ENCODE measurements around the gene TPTE2.
"Not testable (repeated sequence)": the region's sequence is repeated elsewhere in the genome, so short reads cannot be mapped to it uniquely, and the experiment has no call there.

TPTE2 gene

GRCh38 chr13:19573120-19573716 is 11.9 kb upstream of the TPTE2 start:
- intact Hi-C loops (cut with DNase I) = no loop called here
- no peak for DNase-seq

GRCh38 chr13:19572280-19572679 is 10.9 kb upstream of the TPTE2 start:
- DNase-seq = no peak
- intact Hi-C loops (cut with DNase I) = no loop called here

- intact Hi-C loops (cut with DNase I) = no loop called here
- no peak for DNase-seq
Observed at GRCh38 chr13:19567820-19568534, 6.6 kb upstream of the TPTE2 start.

- peak in 2 of 10 donors; percentile 71 to 75 for DNase-seq
- intact Hi-C loops (cut with DNase I) = no loop called here
Observed at GRCh38 chr13:19561585-19561984, 253 bp upstream of the TPTE2 start.

- DNase-seq = peak in 1 of 10 donors; percentile 77
- intact Hi-C loops (cut with DNase I) = not testable (repeated sequence)
Observed at GRCh38 chr13:19560672-19561071, 660 bp downstream of the TPTE2 start.

GRCh38 chr13:19559739-19560138 is 1.6 kb downstream of the TPTE2 start:
- DNase-seq; intact Hi-C loops (cut with DNase I): not testable (repeated sequence)

GRCh38 chr13:19557287-19557686 is 4.0 kb downstream of the TPTE2 start:
- intact Hi-C loops (cut with DNase I); DNase-seq: not testable (repeated sequence)

GRCh38 chr13:19549245-19549644 is 12.1 kb downstream of the TPTE2 start:
- intact Hi-C loops (cut with DNase I); DNase-seq: not testable (repeated sequence)

GRCh38 chr13:19525634-19526033 is 35.7 kb downstream of the TPTE2 start:
- intact Hi-C loops (cut with DNase I); DNase-seq: not testable (repeated sequence)

- intact Hi-C loops (cut with DNase I) = no loop called here
- DNase-seq = no peak
Observed at GRCh38 chr13:19519049-19519448, 42.3 kb downstream of the TPTE2 start.

- intact Hi-C loops (cut with DNase I); DNase-seq: not testable (repeated sequence)
Observed at GRCh38 chr13:19507623-19508022, 53.7 kb downstream of the TPTE2 start.

- intact Hi-C loops (cut with DNase I) = not testable (repeated sequence)
- peak in 1 of 10 donors; percentile 56 for DNase-seq
Observed at GRCh38 chr13:19460126-19460525, 101.2 kb downstream of the TPTE2 start.

- peak in 7 of 10 donors; percentile 13 to 89 (median 32) for DNase-seq
Observed at GRCh38 chr13:19439056-19439686, 122.2 kb downstream of the TPTE2 start.

GRCh38 chr13:19437780-19438179 is 123.6 kb downstream of the TPTE2 start:
- intact Hi-C loops (cut with DNase I) = not testable (repeated sequence)

More at GRCh38 chr13:19439056-19439686, 122.2 kb downstream of the TPTE2 start:
- intact Hi-C loops (cut with DNase I) = not testable (repeated sequence)

GRCh38 chr13:19422236-19422635 is 139.1 kb downstream of the TPTE2 start:
- DNase-seq; intact Hi-C loops (cut with DNase I): not testable (repeated sequence)

More at GRCh38 chr13:19437780-19438179, 123.6 kb downstream of the TPTE2 start:
- DNase-seq = not testable (repeated sequence)

GRCh38 chr13:19412494-19412893 is 148.8 kb downstream of the TPTE2 start:
- intact Hi-C loops (cut with DNase I); DNase-seq: not testable (repeated sequence)

GRCh38 chr13:19382746-19383511 is 178.4 kb downstream of the TPTE2 start:
- DNase-seq = peak in 1 of 10 donors; percentile 78
- intact Hi-C loops (cut with DNase I) = not testable (repeated sequence)

- DNase-seq = peak in 1 of 10 donors; percentile 77
- intact Hi-C loops (cut with DNase I) = no loop called here
Observed at GRCh38 chr13:19382111-19382510, 179.2 kb downstream of the TPTE2 start.
